HEK293 (cell line): ENCODE results near the gene STOML1.

Experiments used
- CTCF ChIA-PET: fragments of 350-600 bp; formaldehyde crosslinking; extraction: SDS; loops from one replicate; lab custom pipeline; 2021; ENCODE audit warnings: antibody characterized with exemption; lab: Yijun Ruan, JAX
- POLR2A ChIA-PET: fragments of 300-600 bp; formaldehyde crosslinking; extraction: SDS; loops from one replicate; lab custom pipeline; 2020; ENCODE audit warnings: antibody characterized with exemption, inconsistent platforms; lab: Yijun Ruan, JAX
- H3K27ac ChIP-seq: fragments of 200-500 bp; sonication (Bioruptor generic); 2 replicates; pipeline ENCODE4 v1.5.1; 2014; ENCODE audit warnings: low read depth, low read length, control low read depth, inconsistent platforms; ENCODE audit errors: extremely low read depth
- H3K36me3 ChIP-seq, 2 experiments: fragments of 200-500 bp in 1 of 2; sonication (Bioruptor generic) in 1 of 2; 1 replicate in 1 of 2; 2 replicates in 1 of 2; pipeline ENCODE4 v1.5.1; 2014 to 2017; ENCODE audit warnings: inconsistent platforms in 2 of 2, low read length in 2 of 2; ENCODE audit not compliant: control insufficient read depth in 2 of 2, insufficient read depth in 1 of 2
- H3K4me1 ChIP-seq: fragments of 200-500 bp; sonication (Bioruptor generic); 2 replicates; pipeline ENCODE4 v1.5.1; 2014; ENCODE audit warnings: mild to moderate bottlenecking, low read length, inconsistent platforms; ENCODE audit not compliant: control insufficient read depth, insufficient read depth
- H3K4me3 ChIP-seq: 2 replicates; pipeline ENCODE4 v1.5.1; 2011; ENCODE audit warnings: low read depth, mild to moderate bottlenecking, control low read depth, low read length, moderate library complexity
- H3K9me3 ChIP-seq: fragments of 200-500 bp; sonication (Bioruptor generic); 2 replicates; pipeline ENCODE4 v1.5.1; 2014; ENCODE audit warnings: low read depth, low read length, inconsistent platforms; ENCODE audit not compliant: control insufficient read depth, insufficient read depth
- GLI2 ChIP-seq: fragments of 450-650 bp; formaldehyde crosslinking; IDR thresholded peaks from 2 replicates; pipeline ENCODE4; 2017; ENCODE audit warnings: missing biosample characterization, missing genetic modification characterization, low read depth, borderline replicate concordance
- GLIS1 ChIP-seq: fragments of 450-650 bp; formaldehyde crosslinking; IDR thresholded peaks from 2 replicates; pipeline ENCODE4 v1.5.1; 2016; ENCODE audit warnings: missing biosample characterization, missing genetic modification characterization
- GLIS2 ChIP-seq: fragments of 450-650 bp; formaldehyde crosslinking; IDR thresholded peaks from 2 replicates; pipeline ENCODE4 v1.5.1; 2016; ENCODE audit warnings: missing biosample characterization, missing genetic modification characterization
- KLF17 ChIP-seq: fragments of 450-650 bp; formaldehyde crosslinking; IDR thresholded peaks from 2 replicates; pipeline ENCODE4 v1.5.1; 2016; ENCODE audit warnings: missing biosample characterization, missing genetic modification characterization
- KLF9 ChIP-seq: fragments of 450-650 bp; formaldehyde crosslinking; IDR thresholded peaks from 2 replicates; pipeline ENCODE4 v1.5.1; 2016; ENCODE audit warnings: missing biosample characterization, missing genetic modification characterization, low read depth
- MYNN ChIP-seq: fragments of 450-650 bp; formaldehyde crosslinking; IDR thresholded peaks from 2 replicates; pipeline ENCODE4 v1.5.1; 2016; ENCODE audit warnings: missing biosample characterization, missing genetic modification characterization, borderline replicate concordance
- MZF1 ChIP-seq: fragments of 450-650 bp; formaldehyde crosslinking; IDR thresholded peaks from 2 replicates; pipeline ENCODE4 v1.5.1; 2017; ENCODE audit warnings: missing biosample characterization, missing genetic modification characterization, borderline replicate concordance
- SCRT2 ChIP-seq: fragments of 450-650 bp; formaldehyde crosslinking; IDR thresholded peaks from 2 replicates; pipeline ENCODE4 v1.5.1; 2016; ENCODE audit warnings: missing biosample characterization, missing genetic modification characterization
- SP7 ChIP-seq: fragments of 450-650 bp; formaldehyde crosslinking; IDR thresholded peaks from 2 replicates; pipeline ENCODE4 v1.5.1; 2016; ENCODE audit warnings: missing biosample characterization, missing genetic modification characterization
- WT1 ChIP-seq: fragments of 450-650 bp; formaldehyde crosslinking; IDR thresholded peaks from 2 replicates; pipeline ENCODE4 v1.5.1; 2016; ENCODE audit warnings: missing biosample characterization, missing genetic modification characterization
- ZBTB20 ChIP-seq: fragments of 450-650 bp; formaldehyde crosslinking; IDR thresholded peaks from 2 replicates; pipeline ENCODE4 v1.5.1; 2016; ENCODE audit warnings: missing biosample characterization, missing genetic modification characterization
- ZBTB48 ChIP-seq: fragments of 450-650 bp; formaldehyde crosslinking; IDR thresholded peaks from 2 replicates; pipeline ENCODE4 v1.5.1; 2016; ENCODE audit warnings: missing biosample characterization, missing genetic modification characterization
- ZBTB8A ChIP-seq: fragments of 450-650 bp; formaldehyde crosslinking; IDR thresholded peaks from 2 replicates; pipeline ENCODE4 v1.5.1; 2016; ENCODE audit warnings: missing biosample characterization, missing genetic modification characterization
- ZFP3 ChIP-seq: fragments of 450-650 bp; formaldehyde crosslinking; IDR thresholded peaks from 2 replicates; pipeline ENCODE4 v1.5.1; 2016; ENCODE audit warnings: low read depth, missing biosample characterization, missing genetic modification characterization
- ZIC2 ChIP-seq: fragments of 450-650 bp; formaldehyde crosslinking; IDR thresholded peaks from 2 replicates; pipeline ENCODE4 v1.5.1; 2016; ENCODE audit warnings: missing biosample characterization, missing genetic modification characterization
- ZNF140 ChIP-seq: fragments of 450-650 bp; formaldehyde crosslinking; IDR thresholded peaks from 2 replicates; pipeline ENCODE4 v1.5.1; 2016; ENCODE audit warnings: missing biosample characterization, missing genetic modification characterization
- ZNF341 ChIP-seq: fragments of 450-650 bp; formaldehyde crosslinking; IDR thresholded peaks from 2 replicates; pipeline ENCODE4; 2016; ENCODE audit warnings: low read depth, missing biosample characterization, missing genetic modification characterization
- ZNF423 ChIP-seq: fragments of 450-650 bp; formaldehyde crosslinking; IDR thresholded peaks from 2 replicates; pipeline ENCODE4 v1.5.1; 2016; ENCODE audit warnings: missing biosample characterization, missing genetic modification characterization
- ZNF501 ChIP-seq: fragments of 450-650 bp; formaldehyde crosslinking; IDR thresholded peaks from 2 replicates; pipeline ENCODE4 v1.5.1; 2016; ENCODE audit warnings: missing biosample characterization, missing genetic modification characterization
- ZNF521 ChIP-seq: fragments of 450-650 bp; formaldehyde crosslinking; IDR thresholded peaks from 2 replicates; pipeline ENCODE4 v1.5.1; 2017; ENCODE audit warnings: missing biosample characterization, mild to moderate bottlenecking, missing genetic modification characterization
- ZNF600 ChIP-seq: fragments of 450-650 bp; formaldehyde crosslinking; IDR thresholded peaks from 2 replicates; pipeline ENCODE4 v1.5.1; 2016; ENCODE audit warnings: missing biosample characterization, missing genetic modification characterization
- ZNF677 ChIP-seq: fragments of 450-650 bp; IDR thresholded peaks from 2 replicates; pipeline ENCODE4 v1.5.0; 2018; ENCODE audit warnings: missing biosample characterization, mild to moderate bottlenecking, missing genetic modification characterization, moderate library complexity
- TF ChIP-seq, protein P1 (sequence below): fragments of 450-650 bp; formaldehyde crosslinking; IDR thresholded peaks from 2 replicates; pipeline ENCODE4 v1.5.1; 2017; ENCODE audit warnings: missing biosample characterization, missing genetic modification characterization
- TF ChIP-seq, protein P2 (sequence below): fragments of 450-650 bp; formaldehyde crosslinking; IDR thresholded peaks from 2 replicates; pipeline ENCODE4 v1.5.1; 2016; ENCODE audit warnings: missing biosample characterization, missing genetic modification characterization
- TF ChIP-seq, protein P3 (sequence below): fragments of 450-650 bp; formaldehyde crosslinking; IDR thresholded peaks from 2 replicates; pipeline ENCODE4 v1.5.1; 2016; ENCODE audit warnings: missing biosample characterization, missing genetic modification characterization
- TF ChIP-seq, protein P4 (sequence below): fragments of 450-650 bp; formaldehyde crosslinking; IDR thresholded peaks from 2 replicates; pipeline ENCODE4 v1.5.1; 2016; ENCODE audit warnings: missing biosample characterization, missing genetic modification characterization

Gene STOML1

GRCh38 chr15:73983211-73983727, 8.8 kb downstream of the STOML1 start (continued):
- TF ChIP-seq ZNF521 (tag by site-specific recombination) (no peak), KLF9 (tag by site-specific recombination) (no peak), MYNN (tag by site-specific recombination) (no peak), WT1 (tag by site-specific recombination) (no peak), GLI2 (tag by site-specific recombination) (no peak), GLIS1 (peak; percentile 67; the same call in 1 of the 2 replicates), SP7 (tag by site-specific recombination) (0 out of 2 replicates have a peak, but pooled peaks have one; percentile 15), ZNF600 (tag by site-specific recombination) (peak; percentile 95), ZBTB20 (tag by site-specific recombination) (peak; percentile 80)
- TF ChIP-seq, protein P1, sequence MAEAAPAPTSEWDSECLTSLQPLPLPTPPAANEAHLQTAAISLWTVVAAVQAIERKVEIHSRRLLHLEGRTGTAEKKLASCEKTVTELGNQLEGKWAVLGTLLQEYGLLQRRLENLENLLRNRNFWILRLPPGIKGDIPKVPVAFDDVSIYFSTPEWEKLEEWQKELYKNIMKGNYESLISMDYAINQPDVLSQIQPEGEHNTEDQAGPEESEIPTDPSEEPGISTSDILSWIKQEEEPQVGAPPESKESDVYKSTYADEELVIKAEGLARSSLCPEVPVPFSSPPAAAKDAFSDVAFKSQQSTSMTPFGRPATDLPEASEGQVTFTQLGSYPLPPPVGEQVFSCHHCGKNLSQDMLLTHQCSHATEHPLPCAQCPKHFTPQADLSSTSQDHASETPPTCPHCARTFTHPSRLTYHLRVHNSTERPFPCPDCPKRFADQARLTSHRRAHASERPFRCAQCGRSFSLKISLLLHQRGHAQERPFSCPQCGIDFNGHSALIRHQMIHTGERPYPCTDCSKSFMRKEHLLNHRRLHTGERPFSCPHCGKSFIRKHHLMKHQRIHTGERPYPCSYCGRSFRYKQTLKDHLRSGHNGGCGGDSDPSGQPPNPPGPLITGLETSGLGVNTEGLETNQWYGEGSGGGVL: peak; percentile 78

DNA sequence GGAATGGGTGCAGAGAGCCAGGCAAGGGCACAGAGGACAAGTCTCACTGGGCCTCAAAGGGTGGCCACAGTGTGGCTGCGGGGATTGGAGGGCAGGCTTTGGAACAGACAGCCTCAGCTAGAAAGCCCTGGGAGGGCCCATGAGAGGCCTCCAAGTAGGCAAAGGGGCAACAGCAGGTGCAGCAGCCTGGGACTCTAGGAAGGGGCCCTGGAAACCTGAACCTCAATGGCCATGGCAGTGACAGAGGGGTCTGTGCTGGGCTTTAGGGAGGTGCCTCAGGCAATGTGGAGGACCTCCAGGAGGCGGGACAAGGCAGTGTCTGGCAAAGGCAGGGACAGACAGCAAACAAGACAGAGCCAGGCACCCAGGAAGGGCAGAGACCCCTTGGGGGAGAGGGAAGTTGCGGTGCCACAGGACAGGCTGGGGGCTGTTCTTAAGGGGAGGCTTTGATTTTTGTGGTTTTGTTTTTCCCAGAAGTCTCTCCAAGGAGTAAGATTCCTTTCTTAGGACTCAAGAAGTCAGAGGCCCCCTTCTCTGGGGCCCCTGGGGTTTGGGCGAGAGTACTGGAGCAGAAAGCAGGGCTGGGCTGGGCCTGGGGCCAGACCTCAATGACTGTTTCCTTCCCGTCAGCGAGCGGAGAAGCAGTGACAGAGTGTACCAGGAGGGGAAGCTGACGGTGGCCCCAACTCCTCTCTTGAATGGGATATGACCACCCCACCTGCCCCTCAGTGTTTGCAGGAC, 9.7 kb downstream of the STOML1 start:
- H3K9me3 ChIP-seq: no peaks in the 10 kb centered on the region
- peaks cover 0 to 9% of the 10 kb centered on the region in 2 experiments; a peak in 1 of 3 replicates for H3K36me3 ChIP-seq
- POLR2A ChIA-PET: interaction anchor here (0.7 to 1.5 kb wide), 5 partner anchors 9 to 214 kb away, joined by 3 to 21 read pairs (median 4); partner anchors contain the start of gene PML
- peaks cover 12% of the 10 kb centered on the region for H3K4me1 ChIP-seq
- CTCF ChIA-PET: interaction anchor here (0.7 to 2.6 kb wide), 12 partner anchors 8 to 340 kb away, joined by 3 to 20 read pairs (median 4); partner anchors contain the start of genes PML and STOML1
- H3K27ac ChIP-seq: peak overlapping the region; percentile 24; the same call in 1 of the 2 replicates
- no peak overlapping the region for H3K4me3 ChIP-seq
- TF ChIP-seq, protein P2, sequence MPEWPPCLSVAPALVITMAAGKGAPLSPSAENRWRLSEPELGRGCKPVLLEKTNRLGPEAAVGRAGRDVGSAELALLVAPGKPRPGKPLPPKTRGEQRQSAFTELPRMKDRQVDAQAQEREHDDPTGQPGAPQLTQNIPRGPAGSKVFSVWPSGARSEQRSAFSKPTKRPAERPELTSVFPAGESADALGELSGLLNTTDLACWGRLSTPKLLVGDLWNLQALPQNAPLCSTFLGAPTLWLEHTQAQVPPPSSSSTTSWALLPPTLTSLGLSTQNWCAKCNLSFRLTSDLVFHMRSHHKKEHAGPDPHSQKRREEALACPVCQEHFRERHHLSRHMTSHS (tag by site-specific recombination): no peak
- TF ChIP-seq ZNF677 (no peak), ZNF140 (tag by site-specific recombination) (no peak), ZNF341 (tag by site-specific recombination) (no peak), ZNF501 (tag by site-specific recombination) (no peak), GLIS2 (tag by site-specific recombination) (peak; percentile 43), ZBTB48 (tag by site-specific recombination) (peak; percentile 93), ZNF423 (tag by site-specific recombination) (0 out of 2 replicates have a peak, but pooled peaks have one; percentile 5), ZIC2 (peak; percentile 42; the same call in 1 of the 2 replicates), ZFP3 (tag by site-specific recombination) (no peak), KLF17 (no peak), ZBTB8A (tag by site-specific recombination) (0 out of 2 replicates have a peak, but pooled peaks have one; percentile 21), ZBTB20 (tag by site-specific recombination) (peak; percentile 68), MZF1 (tag by site-specific recombination) (no peak), GLIS1 (peak; percentile 89), SCRT2 (0 out of 2 replicates have a peak, but pooled peaks have one; percentile 45)
- TF ChIP-seq, protein P3, sequence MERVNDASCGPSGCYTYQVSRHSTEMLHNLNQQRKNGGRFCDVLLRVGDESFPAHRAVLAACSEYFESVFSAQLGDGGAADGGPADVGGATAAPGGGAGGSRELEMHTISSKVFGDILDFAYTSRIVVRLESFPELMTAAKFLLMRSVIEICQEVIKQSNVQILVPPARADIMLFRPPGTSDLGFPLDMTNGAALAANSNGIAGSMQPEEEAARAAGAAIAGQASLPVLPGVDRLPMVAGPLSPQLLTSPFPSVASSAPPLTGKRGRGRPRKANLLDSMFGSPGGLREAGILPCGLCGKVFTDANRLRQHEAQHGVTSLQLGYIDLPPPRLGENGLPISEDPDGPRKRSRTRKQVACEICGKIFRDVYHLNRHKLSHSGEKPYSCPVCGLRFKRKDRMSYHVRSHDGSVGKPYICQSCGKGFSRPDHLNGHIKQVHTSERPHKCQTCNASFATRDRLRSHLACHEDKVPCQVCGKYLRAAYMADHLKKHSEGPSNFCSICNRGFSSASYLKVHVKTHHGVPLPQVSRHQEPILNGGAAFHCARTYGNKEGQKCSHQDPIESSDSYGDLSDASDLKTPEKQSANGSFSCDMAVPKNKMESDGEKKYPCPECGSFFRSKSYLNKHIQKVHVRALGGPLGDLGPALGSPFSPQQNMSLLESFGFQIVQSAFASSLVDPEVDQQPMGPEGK: 0 out of 2 replicates have a peak, but pooled peaks have one; percentile 29
- TF ChIP-seq, protein P4, sequence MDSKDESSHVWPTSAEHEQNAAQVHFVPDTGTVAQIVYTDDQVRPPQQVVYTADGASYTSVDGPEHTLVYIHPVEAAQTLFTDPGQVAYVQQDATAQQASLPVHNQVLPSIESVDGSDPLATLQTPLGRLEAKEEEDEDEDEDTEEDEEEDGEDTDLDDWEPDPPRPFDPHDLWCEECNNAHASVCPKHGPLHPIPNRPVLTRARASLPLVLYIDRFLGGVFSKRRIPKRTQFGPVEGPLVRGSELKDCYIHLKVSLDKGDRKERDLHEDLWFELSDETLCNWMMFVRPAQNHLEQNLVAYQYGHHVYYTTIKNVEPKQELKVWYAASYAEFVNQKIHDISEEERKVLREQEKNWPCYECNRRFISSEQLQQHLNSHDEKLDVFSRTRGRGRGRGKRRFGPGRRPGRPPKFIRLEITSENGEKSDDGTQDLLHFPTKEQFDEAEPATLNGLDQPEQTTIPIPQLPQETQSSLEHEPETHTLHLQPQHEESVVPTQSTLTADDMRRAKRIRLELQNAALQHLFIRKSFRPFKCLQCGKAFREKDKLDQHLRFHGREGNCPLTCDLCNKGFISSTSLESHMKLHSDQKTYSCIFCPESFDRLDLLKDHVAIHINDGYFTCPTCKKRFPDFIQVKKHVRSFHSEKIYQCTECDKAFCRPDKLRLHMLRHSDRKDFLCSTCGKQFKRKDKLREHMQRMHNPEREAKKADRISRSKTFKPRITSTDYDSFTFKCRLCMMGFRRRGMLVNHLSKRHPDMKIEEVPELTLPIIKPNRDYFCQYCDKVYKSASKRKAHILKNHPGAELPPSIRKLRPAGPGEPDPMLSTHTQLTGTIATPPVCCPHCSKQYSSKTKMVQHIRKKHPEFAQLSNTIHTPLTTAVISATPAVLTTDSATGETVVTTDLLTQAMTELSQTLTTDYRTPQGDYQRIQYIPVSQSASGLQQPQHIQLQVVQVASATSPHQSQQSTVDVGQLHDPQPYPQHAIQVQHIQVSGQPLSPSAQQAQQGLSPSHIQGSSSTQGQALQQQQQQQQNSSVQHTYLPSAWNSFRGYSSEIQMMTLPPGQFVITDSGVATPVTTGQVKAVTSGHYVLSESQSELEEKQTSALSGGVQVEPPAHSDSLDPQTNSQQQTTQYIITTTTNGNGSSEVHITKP (tag by site-specific recombination): peak; percentile 38
